SK-N-SH treated with all-trans-retinoic acid at 6 μM for 48 hours (cell line): ENCODE data around the gene TRIM8.

Source experiments
- ATAC-seq: fragments of 200-7000 bp; cut with Tn5 transposase; 3 replicates; pipeline ENCODE4 v1.9.1; 2020; ENCODE audit warnings: mild to moderate bottlenecking, moderate library complexity
- BACH2 ChIP-seq: fragments of 250-450 bp; sonication (Bioruptor Pico); IDR thresholded peaks from 2 replicates; pipeline ENCODE4 v1.9.0; 2021; ENCODE audit warnings: mild to moderate bottlenecking, borderline replicate concordance
- CSDC2 ChIP-seq: fragments of 250-450 bp; sonication (Bioruptor Pico); IDR thresholded peaks from 2 replicates; pipeline ENCODE4 v1.5.0; 2020; ENCODE audit warnings: mild to moderate bottlenecking, moderate library complexity
- GLIS3 ChIP-seq: fragments of 250-450 bp; sonication (Bioruptor Pico); IDR thresholded peaks from 2 replicates; pipeline ENCODE4 v1.5.0; 2020; ENCODE audit warnings: mild to moderate bottlenecking, moderate library complexity
- ISL1 ChIP-seq: fragments of 250-450 bp; sonication (Bioruptor Pico); IDR thresholded peaks from 2 replicates; pipeline ENCODE4 v2.1.2; 2022; ENCODE audit warnings: mild to moderate bottlenecking, moderate library complexity
- OSR1 ChIP-seq: fragments of 250-450 bp; sonication (Bioruptor Pico); IDR thresholded peaks from 2 replicates; pipeline ENCODE4 v1.8.0; 2022; ENCODE audit warnings: moderate library complexity, mild to moderate bottlenecking, inconsistent platforms
- RARB ChIP-seq: fragments of 250-450 bp; sonication (Bioruptor Pico); IDR thresholded peaks from 2 replicates; pipeline ENCODE4 v1.8.0; 2021; ENCODE audit warnings: mild to moderate bottlenecking, moderate library complexity
- SNAI2 ChIP-seq: fragments of 250-450 bp; sonication (Bioruptor Pico); IDR thresholded peaks from 2 replicates; pipeline ENCODE4 v1.5.0; 2020; ENCODE audit warnings: mild to moderate bottlenecking, moderate library complexity
- TCF4 ChIP-seq: fragments of 250-450 bp; sonication (Bioruptor Pico); IDR thresholded peaks from 2 replicates; pipeline ENCODE4 v1.8.0; 2021; ENCODE audit warnings: mild to moderate bottlenecking, moderate library complexity, borderline replicate concordance
- TOX ChIP-seq: fragments of 250-450 bp; sonication (Bioruptor Pico); IDR thresholded peaks from 2 replicates; pipeline ENCODE4 v1.8.0; 2021; ENCODE audit warnings: mild to moderate bottlenecking, moderate library complexity, borderline replicate concordance
- ZFP30 ChIP-seq: fragments of 450-650 bp; formaldehyde crosslinking; IDR thresholded peaks from 2 replicates; pipeline ENCODE4 v1.5.0; 2022; ENCODE audit warnings: mild to moderate bottlenecking, moderate library complexity
- ZNF565 ChIP-seq: fragments of 450-650 bp; formaldehyde crosslinking; conservative IDR thresholded peaks from 2 replicates; pipeline ENCODE4 v1.5.0; 2020; ENCODE audit warnings: low read depth, mild to moderate bottlenecking, moderate library complexity
- ZNF8 ChIP-seq: fragments of 450-650 bp; formaldehyde crosslinking; IDR thresholded peaks from 2 replicates; pipeline ENCODE4 v1.5.0; 2020; ENCODE audit warnings: mild to moderate bottlenecking, moderate library complexity
- TF ChIP-seq, protein P1 (sequence below): fragments of 250-450 bp; sonication (Bioruptor Pico); IDR thresholded peaks from 2 replicates; pipeline ENCODE4 v1.8.0; 2020; ENCODE audit warnings: mild to moderate bottlenecking, moderate library complexity, borderline replicate concordance
- TF ChIP-seq, protein P2 (sequence below): fragments of 250-450 bp; sonication (Bioruptor Pico); IDR thresholded peaks from 2 replicates; pipeline ENCODE4 v1.5.1; 2021; ENCODE audit warnings: mild to moderate bottlenecking, moderate library complexity
- TF ChIP-seq, protein P3 (sequence below): fragments of 250-450 bp; sonication (Bioruptor Pico); IDR thresholded peaks from 2 replicates; pipeline ENCODE4 v1.8.0; 2021; ENCODE audit warnings: low read depth, mild to moderate bottlenecking, moderate library complexity, borderline replicate concordance
- TF ChIP-seq, protein P4 (sequence below): fragments of 250-450 bp; sonication (Bioruptor Pico); IDR thresholded peaks from 2 replicates; pipeline ENCODE4 v1.5.0; 2020; ENCODE audit warnings: mild to moderate bottlenecking, moderate library complexity

TRIM8 gene

DNA sequence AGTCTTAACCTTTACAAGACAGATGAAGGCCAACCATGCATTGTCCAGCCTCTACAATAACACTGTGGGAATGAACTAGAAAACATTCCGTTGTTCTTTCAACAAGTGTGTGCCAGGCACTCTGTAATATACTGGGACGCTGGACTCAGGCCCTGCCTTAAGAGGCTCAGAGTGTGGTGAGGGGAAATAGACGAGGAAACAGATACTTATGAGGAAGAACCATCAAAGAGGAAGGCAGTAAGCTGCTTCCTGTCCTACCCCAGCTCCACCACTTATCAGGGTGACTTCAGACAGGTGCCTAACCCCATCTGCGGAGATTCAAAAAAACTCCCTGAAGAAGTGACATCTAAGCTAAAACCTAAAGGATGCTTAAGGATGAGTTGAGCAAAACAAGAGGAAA lies 8.9 kb upstream of the TRIM8 start:
- TF ChIP-seq OSR1 (no peak), SNAI2 (CRISPR knock-in tag) (no peak), TOX (CRISPR knock-in tag) (no peak), ZFP30 (no peak), ZNF8 (CRISPR knock-in tag) (no peak)
- TF ChIP-seq, protein P1, sequence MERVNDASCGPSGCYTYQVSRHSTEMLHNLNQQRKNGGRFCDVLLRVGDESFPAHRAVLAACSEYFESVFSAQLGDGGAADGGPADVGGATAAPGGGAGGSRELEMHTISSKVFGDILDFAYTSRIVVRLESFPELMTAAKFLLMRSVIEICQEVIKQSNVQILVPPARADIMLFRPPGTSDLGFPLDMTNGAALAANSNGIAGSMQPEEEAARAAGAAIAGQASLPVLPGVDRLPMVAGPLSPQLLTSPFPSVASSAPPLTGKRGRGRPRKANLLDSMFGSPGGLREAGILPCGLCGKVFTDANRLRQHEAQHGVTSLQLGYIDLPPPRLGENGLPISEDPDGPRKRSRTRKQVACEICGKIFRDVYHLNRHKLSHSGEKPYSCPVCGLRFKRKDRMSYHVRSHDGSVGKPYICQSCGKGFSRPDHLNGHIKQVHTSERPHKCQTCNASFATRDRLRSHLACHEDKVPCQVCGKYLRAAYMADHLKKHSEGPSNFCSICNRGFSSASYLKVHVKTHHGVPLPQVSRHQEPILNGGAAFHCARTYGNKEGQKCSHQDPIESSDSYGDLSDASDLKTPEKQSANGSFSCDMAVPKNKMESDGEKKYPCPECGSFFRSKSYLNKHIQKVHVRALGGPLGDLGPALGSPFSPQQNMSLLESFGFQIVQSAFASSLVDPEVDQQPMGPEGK (CRISPR knock-in tag): no peak
- no peak for ATAC-seq

DNA sequence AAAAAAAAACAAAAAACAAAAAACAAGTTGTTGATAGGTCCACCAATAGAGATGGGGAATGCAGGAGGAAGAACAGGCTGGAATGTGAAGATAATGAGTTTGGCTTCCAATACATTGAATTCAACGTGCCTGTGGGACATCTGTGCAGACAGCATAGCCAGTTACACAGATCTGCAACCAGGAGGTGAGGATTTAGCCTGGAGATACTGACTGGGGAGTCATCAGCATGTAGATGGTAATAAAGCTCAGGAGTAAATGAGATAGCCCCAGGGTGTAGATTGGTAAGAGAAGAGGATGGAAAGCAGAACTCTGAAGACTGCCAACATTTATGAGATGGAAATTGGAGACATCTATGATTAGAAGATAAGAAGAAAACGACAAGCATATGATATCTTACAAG lies 4.7 kb upstream of the TRIM8 start:
- ATAC-seq: no peak

DNA sequence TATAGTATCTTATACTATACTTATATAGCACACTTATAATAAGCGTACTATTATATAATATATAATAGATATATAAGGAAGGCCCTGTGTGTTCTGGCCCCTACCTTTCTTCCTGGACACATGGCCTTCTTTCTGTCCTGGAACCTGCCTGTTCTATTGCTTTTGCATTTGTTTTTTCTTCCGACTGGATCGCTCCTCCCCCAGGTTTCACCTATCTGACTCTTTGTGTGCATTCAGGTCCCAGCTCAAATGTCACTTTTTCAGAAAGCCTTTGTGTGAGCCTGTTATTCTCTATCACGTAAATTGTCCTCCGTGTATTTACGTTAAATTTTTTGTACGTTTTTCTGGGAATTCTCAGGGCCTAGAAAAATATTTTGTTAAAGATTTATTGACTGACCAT lies 2.9 kb upstream of the TRIM8 start:
- ATAC-seq: no peak
- TF ChIP-seq GLIS3 (CRISPR knock-in tag) (no peak), TCF4 (CRISPR knock-in tag) (no peak), ZNF565 (CRISPR knock-in tag) (no peak)
- TF ChIP-seq, protein P2, sequence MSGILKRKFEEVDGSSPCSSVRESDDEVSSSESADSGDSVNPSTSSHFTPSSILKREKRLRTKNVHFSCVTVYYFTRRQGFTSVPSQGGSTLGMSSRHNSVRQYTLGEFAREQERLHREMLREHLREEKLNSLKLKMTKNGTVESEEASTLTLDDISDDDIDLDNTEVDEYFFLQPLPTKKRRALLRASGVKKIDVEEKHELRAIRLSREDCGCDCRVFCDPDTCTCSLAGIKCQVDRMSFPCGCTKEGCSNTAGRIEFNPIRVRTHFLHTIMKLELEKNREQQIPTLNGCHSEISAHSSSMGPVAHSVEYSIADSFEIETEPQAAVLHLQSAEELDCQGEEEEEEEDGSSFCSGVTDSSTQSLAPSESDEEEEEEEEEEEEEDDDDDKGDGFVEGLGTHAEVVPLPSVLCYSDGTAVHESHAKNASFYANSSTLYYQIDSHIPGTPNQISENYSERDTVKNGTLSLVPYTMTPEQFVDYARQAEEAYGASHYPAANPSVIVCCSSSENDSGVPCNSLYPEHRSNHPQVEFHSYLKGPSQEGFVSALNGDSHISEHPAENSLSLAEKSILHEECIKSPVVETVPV (CRISPR knock-in tag): no peak

More for the DNA sequence above, 4.7 kb upstream of the TRIM8 start:
- TF ChIP-seq ISL1 (CRISPR knock-in tag): no peak
- TF ChIP-seq, protein P3, sequence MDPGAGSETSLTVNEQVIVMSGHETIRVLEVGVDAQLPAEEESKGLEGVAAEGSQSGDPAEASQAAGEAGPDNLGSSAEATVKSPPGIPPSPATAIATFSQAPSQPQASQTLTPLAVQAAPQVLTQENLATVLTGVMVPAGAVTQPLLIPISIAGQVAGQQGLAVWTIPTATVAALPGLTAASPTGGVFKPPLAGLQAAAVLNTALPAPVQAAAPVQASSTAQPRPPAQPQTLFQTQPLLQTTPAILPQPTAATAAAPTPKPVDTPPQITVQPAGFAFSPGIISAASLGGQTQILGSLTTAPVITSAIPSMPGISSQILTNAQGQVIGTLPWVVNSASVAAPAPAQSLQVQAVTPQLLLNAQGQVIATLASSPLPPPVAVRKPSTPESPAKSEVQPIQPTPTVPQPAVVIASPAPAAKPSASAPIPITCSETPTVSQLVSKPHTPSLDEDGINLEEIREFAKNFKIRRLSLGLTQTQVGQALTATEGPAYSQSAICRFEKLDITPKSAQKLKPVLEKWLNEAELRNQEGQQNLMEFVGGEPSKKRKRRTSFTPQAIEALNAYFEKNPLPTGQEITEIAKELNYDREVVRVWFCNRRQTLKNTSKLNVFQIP (CRISPR knock-in tag): no peak
- TF ChIP-seq, protein P2 (CRISPR knock-in tag): no peak
- no peak for TF ChIP-seq ZNF8 (CRISPR knock-in tag)
- no peak for TF ChIP-seq CSDC2 (CRISPR knock-in tag)
- no peak for TF ChIP-seq RARB (CRISPR knock-in tag)
- no peak for TF ChIP-seq ZNF565 (CRISPR knock-in tag)
- TF ChIP-seq, protein P4, sequence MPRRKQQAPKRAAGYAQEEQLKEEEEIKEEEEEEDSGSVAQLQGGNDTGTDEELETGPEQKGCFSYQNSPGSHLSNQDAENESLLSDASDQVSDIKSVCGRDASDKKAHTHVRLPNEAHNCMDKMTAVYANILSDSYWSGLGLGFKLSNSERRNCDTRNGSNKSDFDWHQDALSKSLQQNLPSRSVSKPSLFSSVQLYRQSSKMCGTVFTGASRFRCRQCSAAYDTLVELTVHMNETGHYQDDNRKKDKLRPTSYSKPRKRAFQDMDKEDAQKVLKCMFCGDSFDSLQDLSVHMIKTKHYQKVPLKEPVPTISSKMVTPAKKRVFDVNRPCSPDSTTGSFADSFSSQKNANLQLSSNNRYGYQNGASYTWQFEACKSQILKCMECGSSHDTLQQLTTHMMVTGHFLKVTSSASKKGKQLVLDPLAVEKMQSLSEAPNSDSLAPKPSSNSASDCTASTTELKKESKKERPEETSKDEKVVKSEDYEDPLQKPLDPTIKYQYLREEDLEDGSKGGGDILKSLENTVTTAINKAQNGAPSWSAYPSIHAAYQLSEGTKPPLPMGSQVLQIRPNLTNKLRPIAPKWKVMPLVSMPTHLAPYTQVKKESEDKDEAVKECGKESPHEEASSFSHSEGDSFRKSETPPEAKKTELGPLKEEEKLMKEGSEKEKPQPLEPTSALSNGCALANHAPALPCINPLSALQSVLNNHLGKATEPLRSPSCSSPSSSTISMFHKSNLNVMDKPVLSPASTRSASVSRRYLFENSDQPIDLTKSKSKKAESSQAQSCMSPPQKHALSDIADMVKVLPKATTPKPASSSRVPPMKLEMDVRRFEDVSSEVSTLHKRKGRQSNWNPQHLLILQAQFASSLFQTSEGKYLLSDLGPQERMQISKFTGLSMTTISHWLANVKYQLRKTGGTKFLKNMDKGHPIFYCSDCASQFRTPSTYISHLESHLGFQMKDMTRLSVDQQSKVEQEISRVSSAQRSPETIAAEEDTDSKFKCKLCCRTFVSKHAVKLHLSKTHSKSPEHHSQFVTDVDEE (CRISPR knock-in tag): no peak
- no peak for TF ChIP-seq GLIS3 (CRISPR knock-in tag)
- no peak for TF ChIP-seq OSR1

DNA sequence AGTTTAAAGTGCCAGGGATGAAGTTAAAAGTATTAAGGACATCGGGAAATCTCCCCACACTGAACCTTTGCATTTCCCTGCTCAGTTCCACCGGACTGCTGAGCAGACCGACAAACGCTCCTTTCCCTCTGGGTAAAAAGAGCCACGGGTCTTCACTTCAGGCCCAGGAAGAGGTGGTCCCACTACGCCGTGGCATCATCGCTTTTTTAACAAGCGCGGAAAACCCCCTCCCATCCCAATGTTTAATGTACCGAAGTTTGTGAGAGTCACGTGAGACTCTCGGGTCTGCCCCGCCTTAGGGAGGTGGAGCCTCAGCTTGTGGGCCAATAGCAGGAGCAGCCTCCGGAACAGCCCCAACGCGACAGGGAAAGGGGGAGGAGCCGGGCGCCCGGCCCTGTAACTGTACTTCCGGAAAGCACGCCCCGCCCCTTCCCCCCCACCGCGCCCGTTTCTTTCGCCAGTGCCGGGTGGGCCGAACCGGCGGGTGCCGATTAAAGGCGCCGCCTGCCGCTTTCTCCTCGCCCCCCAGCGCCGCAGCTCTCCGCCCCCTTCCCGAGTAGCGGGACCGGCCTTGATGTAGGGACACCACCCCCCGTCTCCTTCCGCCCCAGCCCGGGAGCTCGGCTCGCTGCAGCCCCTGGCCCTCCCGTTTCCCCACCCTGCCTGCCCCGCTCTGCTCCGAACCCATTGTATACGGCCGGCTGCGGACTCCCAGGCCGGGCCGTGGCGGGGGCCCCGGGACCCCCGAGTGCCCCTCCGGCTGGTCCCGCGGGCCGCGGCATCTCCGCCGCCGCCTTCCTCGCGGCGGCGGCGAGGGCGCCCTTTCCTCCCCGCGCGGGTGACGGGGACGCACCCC lies 2.2 kb upstream of the TRIM8 start:
- peak; percentile 76 for ATAC-seq
- TF ChIP-seq, protein P1 (CRISPR knock-in tag): peak; percentile 56; the same call in 1 of the 2 replicates
- TF ChIP-seq ISL1 (CRISPR knock-in tag) (no peak), BACH2 (CRISPR knock-in tag) (no peak)
